Measurements from ENCODE around the gene HDAC4.

HDAC4 gene

DNA sequence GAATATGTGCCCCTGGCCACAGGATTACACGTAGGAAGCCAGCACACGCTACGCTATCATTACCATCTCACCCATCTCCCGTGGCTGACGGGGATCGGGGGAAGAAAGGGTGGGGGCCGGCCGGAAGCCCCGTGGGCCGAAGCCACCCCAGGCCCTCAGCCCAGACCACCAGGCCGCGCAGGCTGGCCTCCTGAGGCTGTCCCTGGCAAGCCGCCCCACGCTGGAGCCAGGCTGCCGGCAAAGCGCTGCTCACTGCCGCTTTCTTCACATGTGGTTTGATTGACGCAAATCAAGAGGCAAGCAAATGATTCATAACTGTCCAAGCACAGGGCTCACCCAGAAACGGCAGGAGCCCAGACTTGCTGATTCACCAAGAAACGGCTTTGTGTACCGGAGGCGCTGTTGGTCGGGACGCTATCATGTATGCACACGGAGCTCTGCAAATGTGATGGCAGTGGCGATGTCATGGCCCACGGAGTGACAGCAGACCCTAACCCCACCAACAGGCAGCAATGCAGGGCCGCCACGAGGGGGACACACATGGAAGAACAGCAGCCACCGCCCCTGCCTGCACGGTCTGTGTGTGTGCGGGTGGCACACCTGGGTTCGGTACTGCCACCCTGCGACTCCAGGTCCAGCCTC is 125.7 kb downstream of the HDAC4 start:
- Histone ChIP-seq H3K9ac (ENCODE audit: low read length) (no peak overlapping the region), H3K4me2 (ENCODE audit: low read length) (no peak overlapping the region), H3K36me3 (ENCODE audit: insufficient read depth, low read length) (no peaks in the 10 kb centered on the region), H3K4me1 (ENCODE audit: insufficient read depth, low read length, severe bottlenecking) (no peaks in the 10 kb centered on the region), H3K27ac (ENCODE audit: low read depth, low read length, poor library complexity, severe bottlenecking) (no peak overlapping the region), H3K9me2 (ENCODE audit: low read depth, low read length) (no peaks in the 10 kb centered on the region), H2AFZ (ENCODE audit: low read length) (no peak overlapping the region), H3K27me3 (ENCODE audit: insufficient read depth, low read length) (peaks cover 15% of the 10 kb centered on the region; the same call in 1 of the 2 replicates), H3F3A (ENCODE audit: insufficient read depth, low read length) (no peaks in the 10 kb centered on the region), H3K79me2 (ENCODE audit: insufficient read depth, low read length) (no peaks in the 10 kb centered on the region), H4K20me1 (ENCODE audit: insufficient read depth, low read length) (peaks cover 2% of the 10 kb centered on the region; the same call in 1 of the 2 replicates), H3K9me3 (ENCODE audit: low read length) (no peaks in the 10 kb centered on the region), H3K4me3 (ENCODE audit: low read depth, low read length, poor library complexity, severe bottlenecking) (no peak overlapping the region)
- no peak for TF ChIP-seq EZH2 (IDR thresholded peaks at IDR 0.05; ENCODE audit: borderline replicate concordance, low read length)

DNA sequence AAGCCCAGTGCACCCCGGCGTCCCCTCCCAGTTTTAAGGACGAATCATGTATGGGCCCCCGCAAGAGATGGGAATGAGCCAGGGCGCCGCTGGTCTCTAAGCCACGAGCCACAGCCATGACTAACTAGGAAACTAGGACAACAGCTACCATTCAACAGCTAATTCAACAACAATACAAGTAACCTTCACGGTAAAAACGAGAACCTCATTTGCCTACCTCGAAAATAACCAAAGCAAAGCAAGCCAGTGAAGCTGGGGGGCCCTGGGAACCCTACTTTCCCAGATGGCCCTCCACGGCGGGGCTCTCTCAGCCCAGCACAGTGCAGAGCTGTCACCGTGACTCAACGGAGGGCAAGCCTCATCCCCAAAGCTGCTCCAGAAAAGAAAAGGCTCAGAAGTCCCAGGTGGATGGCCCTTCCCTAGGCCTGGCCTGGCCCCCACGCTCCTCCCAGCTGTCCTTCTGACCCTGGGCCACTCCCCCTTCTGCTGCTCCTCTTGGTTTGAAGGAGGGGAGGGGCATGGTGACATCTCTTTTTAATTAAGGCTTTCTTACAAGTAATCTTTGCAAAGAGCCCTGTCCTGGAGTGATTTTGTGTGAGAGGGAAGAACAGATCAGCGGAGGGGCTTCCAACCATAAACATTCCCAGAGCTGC is 126.3 kb downstream of the HDAC4 start:
- H3K9ac ChIP-seq (ENCODE audit: low read length): no peak overlapping the region
- no peak for TF ChIP-seq EZH2 (IDR thresholded peaks at IDR 0.05; ENCODE audit: borderline replicate concordance, low read length)
- TF ChIP-seq, protein P1, sequence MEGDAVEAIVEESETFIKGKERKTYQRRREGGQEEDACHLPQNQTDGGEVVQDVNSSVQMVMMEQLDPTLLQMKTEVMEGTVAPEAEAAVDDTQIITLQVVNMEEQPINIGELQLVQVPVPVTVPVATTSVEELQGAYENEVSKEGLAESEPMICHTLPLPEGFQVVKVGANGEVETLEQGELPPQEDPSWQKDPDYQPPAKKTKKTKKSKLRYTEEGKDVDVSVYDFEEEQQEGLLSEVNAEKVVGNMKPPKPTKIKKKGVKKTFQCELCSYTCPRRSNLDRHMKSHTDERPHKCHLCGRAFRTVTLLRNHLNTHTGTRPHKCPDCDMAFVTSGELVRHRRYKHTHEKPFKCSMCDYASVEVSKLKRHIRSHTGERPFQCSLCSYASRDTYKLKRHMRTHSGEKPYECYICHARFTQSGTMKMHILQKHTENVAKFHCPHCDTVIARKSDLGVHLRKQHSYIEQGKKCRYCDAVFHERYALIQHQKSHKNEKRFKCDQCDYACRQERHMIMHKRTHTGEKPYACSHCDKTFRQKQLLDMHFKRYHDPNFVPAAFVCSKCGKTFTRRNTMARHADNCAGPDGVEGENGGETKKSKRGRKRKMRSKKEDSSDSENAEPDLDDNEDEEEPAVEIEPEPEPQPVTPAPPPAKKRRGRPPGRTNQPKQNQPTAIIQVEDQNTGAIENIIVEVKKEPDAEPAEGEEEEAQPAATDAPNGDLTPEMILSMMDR (IDR thresholded peaks at IDR 0.05; ENCODE audit: low read length): no peak
- H3K9me3 ChIP-seq (ENCODE audit: low read length): no peaks in the 10 kb centered on the region
- H3K79me2 ChIP-seq (ENCODE audit: insufficient read depth, low read length): no peaks in the 10 kb centered on the region
- no peaks in the 10 kb centered on the region for H3F3A ChIP-seq (ENCODE audit: insufficient read depth, low read length)
- H3K4me2 ChIP-seq (ENCODE audit: low read length): no peak overlapping the region
- no peak overlapping the region for H3K27ac ChIP-seq (ENCODE audit: low read depth, low read length, poor library complexity, severe bottlenecking)
- H3K36me3 ChIP-seq (ENCODE audit: insufficient read depth, low read length): no peaks in the 10 kb centered on the region
- no peaks in the 10 kb centered on the region for H3K9me2 ChIP-seq (ENCODE audit: low read depth, low read length)
- no peaks in the 10 kb centered on the region for H3K4me1 ChIP-seq (ENCODE audit: insufficient read depth, low read length, severe bottlenecking)
- peaks cover 2% of the 10 kb centered on the region; the same call in 1 of the 2 replicates for H4K20me1 ChIP-seq (ENCODE audit: insufficient read depth, low read length)
- no peak overlapping the region for H3K4me3 ChIP-seq (ENCODE audit: low read depth, low read length, poor library complexity, severe bottlenecking)
- no peak overlapping the region for H2AFZ ChIP-seq (ENCODE audit: low read length)
- H3K27me3 ChIP-seq (ENCODE audit: insufficient read depth, low read length): peaks cover 15% of the 10 kb centered on the region; the same call in 1 of the 2 replicates

DNA sequence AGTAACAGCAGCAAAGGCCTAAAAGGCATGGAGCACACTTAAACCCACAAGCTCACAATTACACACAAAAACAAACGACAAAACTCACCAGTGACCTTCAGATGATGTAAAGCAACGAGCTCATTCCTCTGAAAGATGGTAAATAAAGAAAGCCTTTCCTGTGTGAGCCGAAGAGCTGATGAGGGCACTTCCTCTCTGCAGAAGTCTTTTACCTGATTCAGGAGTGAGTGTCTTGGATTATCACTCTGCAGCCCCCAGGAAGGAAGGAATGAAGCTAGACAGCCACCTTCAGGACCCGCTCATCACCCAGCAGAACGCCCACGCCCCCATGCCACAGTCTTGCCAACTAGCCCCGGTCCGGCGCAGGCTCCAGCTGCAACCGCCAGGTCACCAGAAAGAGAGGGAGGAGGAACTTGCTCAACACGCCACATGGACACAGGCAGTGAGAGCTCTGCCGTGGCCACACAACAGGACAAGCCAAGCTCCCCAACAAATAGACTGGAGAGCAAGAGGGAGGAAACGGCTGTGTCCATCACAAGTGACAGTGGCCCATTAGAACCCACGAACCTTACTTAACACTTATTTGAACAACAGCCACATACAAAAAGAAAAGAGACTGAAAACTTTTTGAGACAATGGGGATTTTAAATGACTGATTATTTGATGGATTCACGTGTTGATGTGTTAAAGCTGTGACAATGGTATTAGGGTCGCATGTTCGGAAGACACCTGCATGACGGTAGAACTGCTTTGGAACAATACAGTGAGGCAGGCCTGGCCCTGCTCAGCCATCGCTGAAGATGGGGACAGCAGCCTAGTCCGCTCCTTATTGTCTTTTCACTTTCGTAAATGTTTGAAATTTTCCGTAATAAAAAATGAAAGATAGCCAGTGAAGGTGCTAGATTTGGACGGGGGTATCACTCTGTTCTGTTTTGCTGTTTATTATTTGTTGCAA is 127.3 kb downstream of the HDAC4 start:
- Histone ChIP-seq H3K36me3 (ENCODE audit: insufficient read depth, low read length) (no peaks in the 10 kb centered on the region), H3K4me3 (ENCODE audit: low read depth, low read length, poor library complexity, severe bottlenecking) (no peak overlapping the region), H3K4me2 (ENCODE audit: low read length) (no peak overlapping the region), H3K27me3 (ENCODE audit: insufficient read depth, low read length) (peaks cover 15% of the 10 kb centered on the region; the same call in 1 of the 2 replicates), H2AFZ (ENCODE audit: low read length) (no peak overlapping the region), H3K4me1 (ENCODE audit: insufficient read depth, low read length, severe bottlenecking) (no peaks in the 10 kb centered on the region), H3K79me2 (ENCODE audit: insufficient read depth, low read length) (no peaks in the 10 kb centered on the region), H3K9me3 (ENCODE audit: low read length) (no peaks in the 10 kb centered on the region), H3K27ac (ENCODE audit: low read depth, low read length, poor library complexity, severe bottlenecking) (no peak overlapping the region), H4K20me1 (ENCODE audit: insufficient read depth, low read length) (peaks cover 2% of the 10 kb centered on the region; the same call in 1 of the 2 replicates), H3K9ac (ENCODE audit: low read length) (no peak overlapping the region), H3K9me2 (ENCODE audit: low read depth, low read length) (no peaks in the 10 kb centered on the region), H3F3A (ENCODE audit: insufficient read depth, low read length) (no peaks in the 10 kb centered on the region)
- TF ChIP-seq, protein P1 (IDR thresholded peaks at IDR 0.05; ENCODE audit: low read length): no peak
